Measurements from ENCODE around the gene MED19. TPM values are rescaled to one million over a fixed set of nuclear protein-coding genes. Genes with fewer than 3 reads are reported as not detected.
"Not testable (repeated sequence)": the region's sequence is repeated elsewhere in the genome, so short reads cannot be mapped to it uniquely, and the experiment has no call there.

The MED19 gene
- total RNA-seq, 1 experiment from 2014 or later = 17.6 TPM

GRCh38 chr11:57727185-57727584, 15.2 kb upstream of the MED19 start:
- H4K20me1 ChIP-seq (ENCODE audit: control insufficient read depth, insufficient read depth, insufficient read length) = no peaks in the 10 kb centered on the region
- no peak overlapping the region for H2BK12ac ChIP-seq (ENCODE audit: insufficient read length, low read depth, low read length)
- no peak overlapping the region for H2BK15ac ChIP-seq (ENCODE audit: low read depth, low read length)
- H4K5ac ChIP-seq (ENCODE audit: insufficient read length, low read depth, low read length) = no peak overlapping the region
- no peak overlapping the region for H3K23ac ChIP-seq (ENCODE audit: insufficient read length, low read depth, low read length)
- H4K8ac ChIP-seq (replicated peaks; ENCODE audit: insufficient read length, low read depth, low read length) = no peak overlapping the region
- H2AFZ ChIP-seq (ENCODE audit: low read length) = no peak overlapping the region
- peaks cover 13 to 20% of the 10 kb centered on the region in 2 experiments for H3K4me1 Mint-ChIP-seq
- H3K23me2 ChIP-seq (ENCODE audit: insufficient read length, low read depth, low read length, poor library complexity, severe bottlenecking) = no peaks in the 10 kb centered on the region
- H3K14ac ChIP-seq (ENCODE audit: insufficient read depth, low read length) = no peak overlapping the region
- H3T11ph ChIP-seq (ENCODE audit: low read length) = no peak overlapping the region
- H3K27me3 Mint-ChIP-seq (ENCODE audit: low read depth) = no peaks in the 10 kb centered on the region
- TF ChIP-seq CTCF (conservative IDR thresholded peaks at IDR 0.05) = no peak
- no peak overlapping the region for H3K9ac ChIP-seq (ENCODE audit: extremely low read depth, insufficient read length, low read length)
- WGBS (ENCODE audit: extremely low coverage, insufficient read length, low lambda C conversion rate) = no CpG with 5 or more reads among the region's 2 CpGs
- no peak overlapping the region for H3K4ac ChIP-seq (ENCODE audit: low read depth, low read length)
- no peak overlapping the region for H2BK20ac ChIP-seq (ENCODE audit: low read depth, low read length, poor library complexity, severe bottlenecking)
- H3K9me3 Mint-ChIP-seq = no peaks in the 10 kb centered on the region
- peaks cover 3% of the 10 kb centered on the region for H3K79me1 ChIP-seq (ENCODE audit: insufficient read depth, low read depth, low read length, poor library complexity, severe bottlenecking)
- peaks cover 4% of the 10 kb centered on the region; the same call in 1 of the 2 replicates for H3K79me2 ChIP-seq (ENCODE audit: insufficient read depth, low read length)
- no peak overlapping the region for H4K91ac ChIP-seq (ENCODE audit: insufficient read length, low read depth, low read length)
- H3K18ac ChIP-seq (ENCODE audit: insufficient read length, low read depth, low read length) = no peak overlapping the region
- H2BK5ac ChIP-seq (ENCODE audit: insufficient read length, low read length) = no peak overlapping the region
- no peaks in the 10 kb centered on the region for H3K27me3 ChIP-seq (ENCODE audit: insufficient read depth, low read length)
- H2BK120ac ChIP-seq (ENCODE audit: low read depth, low read length, poor library complexity, severe bottlenecking) = no peak overlapping the region
- no peaks in the 10 kb centered on the region for H3K9me3 ChIP-seq (ENCODE audit: control insufficient read depth, low read depth, low read length)
- H3K27ac ChIP-seq (ENCODE audit: insufficient read length, low read depth, low read length) = no peak overlapping the region
- peaks cover 4 to 6% (median 6%) of the 10 kb centered on the region in 3 experiments; a peak in 2 of 7 replicates for H3K36me3 Mint-ChIP-seq (ENCODE audit: insufficient read depth in 1 of 3, low read depth in 3 of 3)
- no peak overlapping the region for H3K4me3 Mint-ChIP-seq
- H2AK5ac ChIP-seq (ENCODE audit: insufficient read length, low read length) = no peak overlapping the region
- H3K56ac ChIP-seq (ENCODE audit: insufficient read length, low read depth, low read length) = no peak overlapping the region
- no peak for DNase-seq
- peak overlapping the region in 2 of 3 experiments; percentile 5 to 76; a peak in 2 of 7 replicates for H3K27ac Mint-ChIP-seq
- H3K4me1 ChIP-seq (ENCODE audit: insufficient read depth, low read length) = no peaks in the 10 kb centered on the region; the same call in 1 of the 2 replicates
- H3K4me2 ChIP-seq (ENCODE audit: insufficient read depth, insufficient read length, low read length) = no peak overlapping the region

GRCh38 chr11:57716726-57717125, 4.7 kb upstream of the MED19 start:
- H3K27me3 ChIP-seq (ENCODE audit: insufficient read depth, low read length); H3T11ph ChIP-seq (ENCODE audit: low read length); H3K23ac ChIP-seq (ENCODE audit: insufficient read length, low read depth, low read length); H4K20me1 ChIP-seq (ENCODE audit: control insufficient read depth, insufficient read depth, insufficient read length); H4K91ac ChIP-seq (ENCODE audit: insufficient read length, low read depth, low read length); H4K5ac ChIP-seq (ENCODE audit: insufficient read length, low read depth, low read length); H3K23me2 ChIP-seq (ENCODE audit: insufficient read length, low read depth, low read length, poor library complexity, severe bottlenecking); H3K27me3 Mint-ChIP-seq (ENCODE audit: low read depth); DNase-seq; H2AFZ ChIP-seq (ENCODE audit: low read length); H2BK120ac ChIP-seq (ENCODE audit: low read depth, low read length, poor library complexity, severe bottlenecking); H3K4me1 ChIP-seq (ENCODE audit: insufficient read depth, low read length); H3K9me3 ChIP-seq (ENCODE audit: control insufficient read depth, low read depth, low read length); H2BK15ac ChIP-seq (ENCODE audit: low read depth, low read length); H3K4ac ChIP-seq (ENCODE audit: low read depth, low read length); H2AK5ac ChIP-seq (ENCODE audit: insufficient read length, low read length); H3K56ac ChIP-seq (ENCODE audit: insufficient read length, low read depth, low read length); H2BK20ac ChIP-seq (ENCODE audit: low read depth, low read length, poor library complexity, severe bottlenecking); H3K18ac ChIP-seq (ENCODE audit: insufficient read length, low read depth, low read length); H3K4me2 ChIP-seq (ENCODE audit: insufficient read depth, insufficient read length, low read length); H3K79me1 ChIP-seq (ENCODE audit: insufficient read depth, low read depth, low read length, poor library complexity, severe bottlenecking); H3K9ac ChIP-seq (ENCODE audit: extremely low read depth, insufficient read length, low read length); H3K14ac ChIP-seq (ENCODE audit: insufficient read depth, low read length); H2BK12ac ChIP-seq (ENCODE audit: insufficient read length, low read depth, low read length); H3K4me3 Mint-ChIP-seq; H4K8ac ChIP-seq (replicated peaks; ENCODE audit: insufficient read length, low read depth, low read length); H3K27ac Mint-ChIP-seq; H2BK5ac ChIP-seq (ENCODE audit: insufficient read length, low read length); H3K27ac ChIP-seq (ENCODE audit: insufficient read length, low read depth, low read length): not testable (repeated sequence)
- H3K36me3 Mint-ChIP-seq (ENCODE audit: insufficient read depth in 1 of 3, low read depth in 3 of 3) = peaks cover 28 to 35% (median 35%) of the 10 kb centered on the region in 3 experiments
- H3K79me2 ChIP-seq (ENCODE audit: insufficient read depth, low read length) = peaks cover 24% of the 10 kb centered on the region; the same call in 1 of the 2 replicates
- peaks cover 10 to 13% of the 10 kb centered on the region in 2 experiments for H3K4me1 Mint-ChIP-seq
- peaks cover 10 to 12% of the 10 kb centered on the region in 2 experiments; a peak in 4 of 5 replicates for H3K9me3 Mint-ChIP-seq
- no CpG with 5 or more reads among the region's 34 CpGs for WGBS (ENCODE audit: extremely low coverage, insufficient read length, low lambda C conversion rate)
